Omental fat pad (tissue), 4 donors: ENCODE measurements around the gene RNF111. TPM values are rescaled to one million over a fixed set of nuclear protein-coding genes. Genes with fewer than 3 reads are reported as not detected.

Source experiments
- ATAC-seq: fragments of 150-250 bp; one replicate; pipeline ENCODE4 v1.9.1; 2016; ENCODE audit warnings: mild to moderate bottlenecking, moderate library complexity; ENCODE audit not compliant: low FRiP score
- DNase-seq: peaks from one replicate; pipeline ENCODE4 v3.0.0-alpha.2; 2019; ENCODE audit warnings: low spot score
- total RNA-seq, 4 donors: library from RNA; depleted of rRNA; stranded (reverse); fragments of >200 nt; gene quantifications; one replicate each; pipeline ENCODE4 v1.1.0, GENCODE V29; 2016
- TF ChIP-seq, protein P1 (sequence below), 3 donors: fragments of 450-650 bp; IDR thresholded peaks; one replicate each; pipeline ENCODE4 v1.5.1; 2016 to 2017; ENCODE audit warnings: antibody characterized with exemption in 3 of 3, mild to moderate bottlenecking in 3 of 3, moderate library complexity in 2 of 3

The RNF111 gene
- total RNA-seq, 4 donors from 2014 or later, result 15.4 to 28.7 (median 24.1) TPM

DNA sequence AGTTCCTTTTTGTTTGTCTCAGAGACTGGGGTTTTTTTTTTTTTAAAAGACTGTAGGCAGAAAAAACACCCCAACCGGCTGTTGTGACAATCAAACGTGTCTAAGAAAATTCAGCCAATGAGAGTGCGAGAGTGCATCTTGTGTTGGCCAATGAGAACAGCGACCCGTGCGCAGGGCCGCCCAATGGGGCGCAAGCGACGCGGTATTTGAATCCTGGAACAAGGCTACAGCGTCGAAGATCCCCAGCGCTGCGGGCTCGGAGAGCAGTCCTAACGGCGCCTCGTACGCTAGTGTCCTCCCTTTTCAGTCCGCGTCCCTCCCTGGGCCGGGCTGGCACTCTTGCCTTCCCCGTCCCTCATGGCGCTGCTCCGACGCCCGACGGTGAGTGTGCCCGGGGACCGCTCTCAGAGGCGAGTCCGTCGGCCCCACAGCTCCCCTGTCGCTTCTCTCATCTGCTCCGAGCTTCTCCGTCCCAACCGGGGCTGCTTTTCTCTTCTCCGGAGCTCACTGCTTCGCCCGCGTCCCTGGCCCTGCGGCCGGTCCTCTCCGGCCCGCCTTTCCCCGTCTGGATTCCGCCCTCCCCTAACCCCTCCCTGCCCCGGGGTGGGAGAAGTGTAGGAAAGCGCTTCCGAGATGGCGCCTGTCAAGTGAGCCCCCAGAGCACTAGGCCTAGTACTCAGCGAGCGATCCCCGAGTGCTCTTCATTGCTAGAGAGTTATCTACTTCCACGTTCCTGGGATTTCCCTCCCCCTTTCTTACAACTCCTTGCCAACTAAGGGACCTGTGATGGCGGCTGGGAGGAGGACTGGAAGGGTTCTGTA is 117.7 kb downstream of the RNF111 start, which contains the start of gene CCNB2:
Gene CCNB2, plus strand, starts transcription at position 235 of the 821 bp plus-strand sequence. Its CDS starts 123 bp downstream, at position 358.
- TF ChIP-seq, protein P1, sequence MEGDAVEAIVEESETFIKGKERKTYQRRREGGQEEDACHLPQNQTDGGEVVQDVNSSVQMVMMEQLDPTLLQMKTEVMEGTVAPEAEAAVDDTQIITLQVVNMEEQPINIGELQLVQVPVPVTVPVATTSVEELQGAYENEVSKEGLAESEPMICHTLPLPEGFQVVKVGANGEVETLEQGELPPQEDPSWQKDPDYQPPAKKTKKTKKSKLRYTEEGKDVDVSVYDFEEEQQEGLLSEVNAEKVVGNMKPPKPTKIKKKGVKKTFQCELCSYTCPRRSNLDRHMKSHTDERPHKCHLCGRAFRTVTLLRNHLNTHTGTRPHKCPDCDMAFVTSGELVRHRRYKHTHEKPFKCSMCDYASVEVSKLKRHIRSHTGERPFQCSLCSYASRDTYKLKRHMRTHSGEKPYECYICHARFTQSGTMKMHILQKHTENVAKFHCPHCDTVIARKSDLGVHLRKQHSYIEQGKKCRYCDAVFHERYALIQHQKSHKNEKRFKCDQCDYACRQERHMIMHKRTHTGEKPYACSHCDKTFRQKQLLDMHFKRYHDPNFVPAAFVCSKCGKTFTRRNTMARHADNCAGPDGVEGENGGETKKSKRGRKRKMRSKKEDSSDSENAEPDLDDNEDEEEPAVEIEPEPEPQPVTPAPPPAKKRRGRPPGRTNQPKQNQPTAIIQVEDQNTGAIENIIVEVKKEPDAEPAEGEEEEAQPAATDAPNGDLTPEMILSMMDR (IDR thresholded peaks at IDR 0.05), result no peak
- DNase-seq, result peak; percentile 51
- peak; percentile 98 for ATAC-seq

DNA sequence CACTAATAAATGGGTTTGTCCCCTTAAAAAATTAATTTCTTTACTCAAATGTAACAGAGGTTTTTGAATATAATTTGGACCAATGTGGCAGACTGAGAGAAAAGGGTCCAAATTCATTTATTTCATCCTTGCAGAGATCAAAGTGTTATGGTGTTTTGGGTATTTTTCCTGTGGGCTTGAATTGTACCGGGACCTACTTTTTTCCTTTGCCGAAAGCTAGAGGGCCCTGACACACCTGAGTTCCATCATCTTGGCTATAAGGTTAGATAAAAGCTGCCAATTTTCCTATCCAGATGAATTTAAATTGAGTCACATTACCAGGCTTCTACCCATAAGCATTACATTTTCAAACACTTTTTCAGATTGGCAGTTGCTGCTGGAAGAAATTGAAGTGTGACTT is 118.4 kb downstream of the RNF111 start:
- ATAC-seq, result no peak
- TF ChIP-seq, protein P1 (IDR thresholded peaks at IDR 0.05), result no peak
- no peak for DNase-seq

DNA sequence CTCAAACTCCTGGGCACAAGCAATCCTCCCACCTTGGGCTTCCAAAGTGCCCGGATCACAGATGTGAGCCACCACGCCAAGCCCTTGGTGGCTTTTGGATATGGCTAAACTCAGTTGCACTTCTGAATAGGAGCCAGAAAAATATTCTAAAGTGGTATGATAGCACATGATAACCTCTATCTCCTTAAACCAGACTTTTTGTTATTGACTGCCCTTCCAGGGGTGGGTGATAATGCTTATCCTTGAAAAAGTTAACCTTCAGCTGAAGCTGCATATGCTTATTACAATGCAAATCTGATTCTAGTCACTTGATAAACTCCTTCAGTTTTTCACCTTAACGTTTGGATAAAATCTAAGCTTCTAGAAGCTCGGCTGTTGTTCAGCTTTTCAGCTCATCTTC is 123.8 kb downstream of the RNF111 start:
- no peak for DNase-seq
- TF ChIP-seq, protein P1 (IDR thresholded peaks at IDR 0.05), result no peak

DNA sequence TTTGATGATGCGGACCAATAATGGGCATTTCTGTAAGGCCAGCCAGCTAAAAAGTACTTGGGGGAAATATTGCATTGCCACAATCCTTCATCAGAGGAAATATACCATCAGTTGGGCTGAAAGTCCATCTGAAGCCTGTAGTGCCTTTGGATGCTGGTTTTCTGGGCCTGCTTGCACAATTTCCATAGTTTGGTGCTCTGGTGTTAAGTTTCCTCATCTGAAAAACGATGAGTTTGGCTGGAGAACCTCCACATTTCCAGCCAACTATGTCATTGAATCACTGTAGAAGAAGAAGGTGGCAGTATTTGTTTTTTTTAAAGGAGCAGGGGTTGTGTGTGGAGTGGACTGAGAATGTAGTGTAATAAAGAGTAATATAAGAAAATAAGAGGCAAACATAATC is 127.6 kb downstream of the RNF111 start:
- ATAC-seq (no peak), DNase-seq (no peak)
- TF ChIP-seq, protein P1 (IDR thresholded peaks at IDR 0.05), result no peak

More for the DNA sequence above, 123.8 kb downstream of the RNF111 start:
- ATAC-seq, result no peak

DNA sequence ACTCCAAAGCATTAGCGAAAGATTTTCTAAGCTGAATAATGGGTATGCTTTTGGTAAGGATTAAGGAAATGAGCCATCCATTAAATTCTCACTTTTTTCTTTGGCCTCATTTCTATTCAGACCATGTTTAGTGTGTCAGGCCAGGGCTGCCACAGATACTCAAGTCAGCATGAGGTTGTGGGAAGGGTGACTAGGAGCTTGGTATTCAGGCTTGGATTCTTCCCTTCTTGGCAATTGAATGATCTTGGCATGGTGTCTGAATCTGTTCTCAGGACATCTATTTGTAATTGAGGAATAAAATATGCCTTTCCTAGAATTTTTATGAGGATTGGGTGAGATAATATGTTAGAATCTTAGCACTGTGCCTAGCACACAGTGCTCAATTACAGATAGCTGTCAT is 128.7 kb downstream of the RNF111 start:
- TF ChIP-seq, protein P1 (IDR thresholded peaks at IDR 0.05), result no peak
- no peak for DNase-seq
- no peak for ATAC-seq

DNA sequence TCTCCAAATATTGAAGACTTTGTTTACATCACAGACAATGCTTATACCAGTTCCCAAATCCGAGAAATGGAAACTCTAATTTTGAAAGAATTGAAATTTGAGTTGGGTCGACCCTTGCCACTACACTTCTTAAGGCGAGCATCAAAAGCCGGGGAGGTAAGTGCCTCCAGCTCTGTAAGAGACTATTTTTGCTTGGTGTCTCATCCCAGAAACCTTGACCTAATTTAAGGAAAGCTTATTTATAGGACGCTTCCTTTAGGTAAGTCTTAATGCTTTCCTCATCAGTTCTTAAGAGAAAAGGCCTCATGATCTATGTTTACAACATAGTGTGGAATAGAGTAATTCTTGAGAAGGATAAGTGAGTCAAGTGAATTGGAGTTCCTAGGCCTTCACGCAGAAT is 129.3 kb downstream of the RNF111 start:
- ATAC-seq (no peak), DNase-seq (no peak)
- TF ChIP-seq, protein P1 (IDR thresholded peaks at IDR 0.05), result no peak

DNA sequence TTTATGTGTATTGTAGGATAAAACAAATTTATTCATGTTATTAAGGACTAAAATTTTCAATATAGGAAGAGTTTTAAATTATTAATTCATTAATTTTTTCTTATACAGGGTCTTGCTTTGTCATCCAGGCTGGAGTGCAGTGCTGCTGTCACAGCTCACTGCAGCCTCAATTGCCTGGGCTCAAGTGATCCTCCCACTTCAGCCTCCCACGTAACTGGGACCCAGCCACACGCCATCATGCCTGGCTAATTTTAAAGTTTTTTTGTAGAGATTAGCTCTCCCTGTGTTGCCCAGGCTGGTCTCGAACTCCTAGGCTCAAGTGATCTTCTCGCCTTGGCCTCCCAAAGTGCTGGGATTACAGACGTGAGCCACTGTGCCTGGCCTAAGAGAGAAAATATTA is 132.2 kb downstream of the RNF111 start:
- TF ChIP-seq, protein P1 (IDR thresholded peaks at IDR 0.05), result no peak
- ATAC-seq, result no peak
- no peak for DNase-seq
